ENCODE data around the gene LZTS2.

The LZTS2 gene

DNA sequence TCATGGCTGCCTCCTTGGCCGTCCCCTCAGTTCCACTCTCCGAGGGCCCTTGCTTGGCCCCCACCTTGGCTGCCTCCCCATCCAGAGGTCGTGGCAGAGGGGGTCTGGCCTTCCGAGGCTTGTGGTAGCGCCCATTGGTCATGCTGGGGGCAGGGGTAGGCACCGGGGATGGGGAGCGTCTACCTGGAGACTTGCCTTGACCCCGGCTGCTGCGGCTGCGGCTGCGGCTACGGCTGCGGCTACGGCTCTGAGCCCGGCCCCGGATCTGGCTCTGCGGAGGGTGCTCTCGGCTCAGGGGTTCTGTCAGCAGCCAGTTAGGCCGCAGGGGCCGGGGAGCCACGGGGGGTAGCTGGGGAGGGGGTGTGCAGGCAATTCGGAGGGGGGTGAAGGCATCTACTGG, 10.7 kb downstream of the LZTS2 start:
- H3K9me3 ChIP-seq (ENCODE audit: low read depth, low read length): no peaks in the 10 kb centered on the region
- no peaks in the 10 kb centered on the region; the same call in 1 of the 2 replicates for H3K36me3 ChIP-seq (ENCODE audit: insufficient read depth, low read length)
- TF ChIP-seq POLR2AphosphoS5 (IDR thresholded peaks at IDR 0.05; ENCODE audit: borderline replicate concordance, low read depth, low read length) (no peak), FOXP2 (optimal IDR thresholded peaks at IDR 0.05; ENCODE audit: control extremely low read depth, extremely low read length, insufficient read depth) (no peak), EZH2 (IDR thresholded peaks at IDR 0.05) (no peak)
- H3K4me3 ChIP-seq: no peak overlapping the region
- H3K27ac ChIP-seq: no peak overlapping the region
- H3K9ac ChIP-seq (ENCODE audit: insufficient read length): no peak overlapping the region
- no peak for DNase-seq (ENCODE audit: low read depth, low spot score)

DNA sequence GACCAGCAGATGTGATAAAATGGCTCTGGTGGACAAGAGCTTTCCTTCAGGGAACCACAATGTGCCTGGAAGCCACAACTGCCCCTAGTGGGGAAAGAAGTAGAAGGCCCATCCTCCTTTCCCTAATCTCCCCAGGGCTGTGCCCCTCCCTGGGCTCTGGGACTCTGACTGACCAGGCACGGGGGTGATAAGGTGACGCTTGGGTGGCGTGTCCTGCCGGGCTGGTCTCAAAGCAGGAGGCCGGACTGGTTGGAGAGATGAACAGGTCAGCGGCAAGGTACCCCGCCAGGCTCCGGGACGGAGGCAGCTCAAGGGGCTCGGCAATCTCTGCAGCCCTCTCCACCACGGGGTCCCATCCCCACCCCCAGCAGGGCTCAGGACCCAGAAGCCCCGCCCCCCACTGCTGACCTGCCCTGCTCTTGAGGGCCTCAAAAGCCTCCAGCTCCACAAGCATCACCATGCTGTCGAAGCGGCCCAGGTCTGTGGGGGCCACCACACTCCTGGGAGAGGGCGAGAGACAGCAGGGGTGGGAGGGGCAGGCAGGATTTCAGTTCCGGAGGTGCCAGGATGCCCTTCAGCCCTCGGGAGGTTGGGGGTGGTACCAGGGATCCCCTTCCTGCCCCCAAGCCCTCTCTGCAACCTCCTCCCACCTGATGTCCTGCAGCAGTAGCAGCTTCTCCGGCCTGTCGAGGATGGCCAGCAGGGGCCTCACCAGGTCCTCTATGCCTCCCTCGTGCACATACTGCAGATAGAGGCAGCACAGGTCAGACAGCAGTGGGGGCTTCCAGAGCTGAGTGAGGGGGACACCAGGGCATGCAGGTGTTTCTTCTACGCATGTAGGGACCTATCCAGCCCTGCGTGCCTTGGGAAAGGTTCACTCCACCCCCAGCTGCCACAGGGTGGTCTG, 12.2 kb downstream of the LZTS2 start:
- Histone ChIP-seq H3K27ac (no peak overlapping the region), H3K4me3 (no peak overlapping the region), H3K9ac (ENCODE audit: insufficient read length) (no peak overlapping the region), H3K36me3 (ENCODE audit: insufficient read depth, low read length) (no peaks in the 10 kb centered on the region), H3K9me3 (ENCODE audit: low read depth, low read length) (no peaks in the 10 kb centered on the region)
- no peak for TF ChIP-seq EZH2 (IDR thresholded peaks at IDR 0.05)
- DNase-seq (ENCODE audit: low read depth, low spot score): no peak

DNA sequence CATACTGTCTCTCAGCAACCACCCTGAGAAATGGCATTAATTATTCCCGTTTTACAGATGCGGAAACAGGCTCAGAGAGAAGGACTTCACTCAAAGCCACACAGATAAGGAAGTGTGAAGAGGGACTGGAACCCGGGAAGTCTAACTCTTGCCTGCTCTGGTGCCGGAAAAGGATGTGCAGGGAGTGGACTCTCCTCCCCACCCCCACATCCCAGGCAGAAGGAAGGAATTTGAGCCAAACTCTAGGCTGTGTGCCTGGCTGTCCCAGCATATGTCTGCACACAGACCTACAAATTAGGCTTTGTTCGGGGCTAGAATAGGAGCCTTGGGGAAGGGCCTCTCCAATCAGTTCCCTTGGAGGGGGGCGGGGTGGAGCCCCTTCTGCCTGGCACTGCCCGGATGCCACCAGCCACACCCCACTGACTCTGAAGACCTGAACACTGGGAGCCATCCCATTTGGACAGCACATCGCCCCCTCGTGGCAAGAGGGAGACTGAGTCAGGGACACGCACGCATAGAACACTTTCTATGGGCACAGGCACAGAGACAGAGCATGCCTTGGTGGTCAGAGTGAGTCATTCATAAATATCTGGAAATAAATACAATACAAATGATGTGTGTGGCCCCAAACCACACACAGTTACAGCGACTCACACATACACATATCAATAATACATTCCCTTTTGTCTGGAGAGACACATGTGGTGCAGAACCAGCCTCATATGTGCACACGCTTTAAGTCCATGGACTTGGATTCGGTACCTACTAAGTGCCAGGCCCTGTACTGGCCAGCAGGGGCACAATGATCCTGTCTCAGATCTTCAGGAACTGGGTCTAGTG, 13.1 kb downstream of the LZTS2 start:
- no peak overlapping the region for H3K27ac ChIP-seq
- TF ChIP-seq POLR2AphosphoS5 (IDR thresholded peaks at IDR 0.05; ENCODE audit: borderline replicate concordance, low read depth, low read length) (no peak), FOXP2 (optimal IDR thresholded peaks at IDR 0.05; ENCODE audit: control extremely low read depth, extremely low read length, insufficient read depth) (no peak), EZH2 (IDR thresholded peaks at IDR 0.05) (no peak)

DNA sequence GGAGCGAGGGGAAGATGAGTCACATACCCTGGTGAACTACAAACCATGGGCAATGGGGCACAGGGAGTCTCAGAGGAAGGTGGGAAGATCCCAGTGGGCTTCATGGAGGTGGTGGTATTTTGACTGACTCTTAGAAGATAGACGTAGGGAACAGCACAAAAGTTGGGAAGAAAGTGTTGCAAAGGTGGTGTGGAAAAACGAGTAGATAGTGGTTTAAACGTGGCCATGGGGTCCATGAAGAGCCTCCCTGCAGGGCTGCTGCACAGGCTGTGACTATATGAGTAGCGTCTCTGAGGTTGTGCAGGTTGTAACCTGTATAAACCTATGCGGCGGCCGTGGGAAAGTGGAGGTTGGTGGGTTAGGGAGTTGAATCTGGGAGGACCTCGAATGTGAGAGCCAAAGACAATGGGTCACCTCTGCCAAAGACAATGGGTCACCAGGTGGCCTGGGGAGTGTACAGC, 13.8 kb downstream of the LZTS2 start:
- Histone ChIP-seq H3K4me3 (no peak overlapping the region), H3K9ac (ENCODE audit: insufficient read length) (no peak overlapping the region), H3K9me3 (ENCODE audit: low read depth, low read length) (no peaks in the 10 kb centered on the region), H3K27ac (no peak overlapping the region), H3K36me3 (ENCODE audit: insufficient read depth, low read length) (no peaks in the 10 kb centered on the region)
- TF ChIP-seq EZH2 (IDR thresholded peaks at IDR 0.05) (no peak), FOXP2 (optimal IDR thresholded peaks at IDR 0.05; ENCODE audit: control extremely low read depth, extremely low read length, insufficient read depth) (no peak), POLR2AphosphoS5 (IDR thresholded peaks at IDR 0.05; ENCODE audit: borderline replicate concordance, low read depth, low read length) (no peak)
- no peak for DNase-seq (ENCODE audit: low read depth, low spot score)

More for the DNA sequence above, 13.1 kb downstream of the LZTS2 start:
- Histone ChIP-seq H3K4me3 (no peak overlapping the region), H3K9me3 (ENCODE audit: low read depth, low read length) (no peaks in the 10 kb centered on the region), H3K9ac (ENCODE audit: insufficient read length) (no peak overlapping the region), H3K36me3 (ENCODE audit: insufficient read depth, low read length) (no peaks in the 10 kb centered on the region)
- no peak for DNase-seq (ENCODE audit: low read depth, low spot score)

DNA sequence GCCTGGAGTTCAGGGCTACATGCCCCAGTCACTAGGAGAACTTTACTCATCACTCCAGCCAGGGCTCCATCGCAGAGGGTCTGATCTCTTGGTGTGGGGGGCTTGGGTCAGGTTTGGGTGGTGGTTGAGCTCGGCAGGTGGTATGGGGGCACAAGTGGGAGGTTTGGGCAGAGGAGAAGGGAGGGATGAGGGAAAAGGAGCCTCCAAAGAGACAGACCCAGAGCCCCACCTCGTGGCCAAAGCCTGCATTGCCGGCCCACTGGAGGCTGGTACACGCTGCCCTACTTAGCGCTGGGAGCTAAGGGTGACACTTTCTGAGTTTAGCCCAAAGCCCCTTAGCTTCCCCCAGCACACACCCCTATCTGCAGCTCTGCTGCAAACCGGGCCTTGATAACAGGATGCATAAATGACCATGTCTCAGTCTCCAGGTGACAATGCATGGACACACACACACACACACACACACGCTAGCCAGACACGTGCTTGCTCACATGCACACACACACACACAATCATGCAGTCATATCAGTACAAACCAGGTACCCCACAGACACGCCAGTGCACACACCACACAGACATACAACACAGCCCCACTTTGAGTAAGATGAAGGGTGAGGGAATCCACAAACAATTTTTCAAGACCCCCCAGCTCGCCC, 14.7 kb downstream of the LZTS2 start:
- DNase-seq (ENCODE audit: low read depth, low spot score): no peak
- TF ChIP-seq POLR2AphosphoS5 (IDR thresholded peaks at IDR 0.05; ENCODE audit: borderline replicate concordance, low read depth, low read length) (no peak), FOXP2 (optimal IDR thresholded peaks at IDR 0.05; ENCODE audit: control extremely low read depth, extremely low read length, insufficient read depth) (no peak), EZH2 (IDR thresholded peaks at IDR 0.05) (no peak)
- Histone ChIP-seq H3K4me3 (no peak overlapping the region), H3K9ac (ENCODE audit: insufficient read length) (no peak overlapping the region), H3K36me3 (ENCODE audit: insufficient read depth, low read length) (no peaks in the 10 kb centered on the region), H3K27ac (no peak overlapping the region), H3K9me3 (ENCODE audit: low read depth, low read length) (no peaks in the 10 kb centered on the region)

DNA sequence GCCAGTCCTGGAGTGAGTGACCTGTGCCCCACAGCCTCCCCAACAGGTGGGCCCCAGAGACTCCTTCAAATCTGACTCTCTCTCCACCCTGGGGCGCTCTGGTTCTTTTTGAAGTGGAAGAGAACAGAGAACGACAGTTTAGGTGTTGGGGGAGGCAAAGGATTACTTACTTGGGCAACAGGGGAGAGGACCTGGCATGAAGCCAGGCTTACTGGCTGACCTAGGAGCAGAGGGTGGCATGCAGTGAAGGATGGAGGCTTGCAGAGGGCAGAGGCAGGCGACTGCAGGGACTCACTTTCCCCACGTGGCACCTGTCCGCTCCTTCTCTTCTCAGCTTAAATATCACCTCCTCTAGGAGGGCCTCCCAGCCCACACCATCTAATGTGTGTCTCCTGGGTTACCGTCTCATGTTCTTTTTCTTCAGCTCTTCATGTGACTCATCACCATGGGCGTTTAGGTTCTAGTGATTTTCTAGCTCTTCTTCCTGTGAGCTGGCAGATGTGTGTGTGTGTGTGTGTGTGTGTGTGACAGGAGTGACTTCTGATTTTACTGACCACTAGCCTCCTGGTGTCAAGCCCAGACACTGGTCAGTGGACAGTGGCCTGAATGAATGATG, 15.5 kb downstream of the LZTS2 start:
- no peak for DNase-seq (ENCODE audit: low read depth, low spot score)
- H3K4me3 ChIP-seq: no peak overlapping the region
- H3K27ac ChIP-seq: no peak overlapping the region
- TF ChIP-seq POLR2AphosphoS5 (IDR thresholded peaks at IDR 0.05; ENCODE audit: borderline replicate concordance, low read depth, low read length) (no peak), EZH2 (IDR thresholded peaks at IDR 0.05) (no peak), FOXP2 (optimal IDR thresholded peaks at IDR 0.05; ENCODE audit: control extremely low read depth, extremely low read length, insufficient read depth) (no peak)
- H3K36me3 ChIP-seq (ENCODE audit: insufficient read depth, low read length): no peaks in the 10 kb centered on the region
- H3K9ac ChIP-seq (ENCODE audit: insufficient read length): no peak overlapping the region
- no peaks in the 10 kb centered on the region for H3K9me3 ChIP-seq (ENCODE audit: low read depth, low read length)

DNA sequence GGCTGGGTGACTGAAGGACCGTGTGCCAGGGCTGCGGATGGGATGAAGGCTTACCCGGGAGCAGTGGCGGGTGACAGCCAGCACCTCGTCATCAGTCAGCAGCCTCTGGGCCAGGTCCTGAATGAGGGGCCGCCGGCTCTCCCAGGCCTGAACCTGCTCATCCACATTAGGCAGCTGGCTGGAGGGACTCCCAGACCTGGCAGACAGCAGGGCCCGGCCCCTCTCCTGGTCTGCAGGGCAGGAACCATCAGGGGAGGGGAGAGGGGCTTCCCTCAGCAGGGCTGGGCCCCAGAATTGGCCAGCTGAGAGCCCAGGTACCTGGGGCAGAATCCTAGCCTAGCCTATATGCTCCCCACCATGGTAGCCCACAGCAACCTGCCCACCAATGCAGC, 16.0 kb downstream of the LZTS2 start:
- DNase-seq (ENCODE audit: low read depth, low spot score): no peak
- H3K27ac ChIP-seq: no peak overlapping the region
- no peaks in the 10 kb centered on the region for H3K36me3 ChIP-seq (ENCODE audit: insufficient read depth, low read length)
- TF ChIP-seq FOXP2 (optimal IDR thresholded peaks at IDR 0.05; ENCODE audit: control extremely low read depth, extremely low read length, insufficient read depth) (no peak), POLR2AphosphoS5 (IDR thresholded peaks at IDR 0.05; ENCODE audit: borderline replicate concordance, low read depth, low read length) (no peak)
- no peaks in the 10 kb centered on the region for H3K9me3 ChIP-seq (ENCODE audit: low read depth, low read length)
- H3K4me3 ChIP-seq: no peak overlapping the region
- no peak overlapping the region for H3K9ac ChIP-seq (ENCODE audit: insufficient read length)

DNA sequence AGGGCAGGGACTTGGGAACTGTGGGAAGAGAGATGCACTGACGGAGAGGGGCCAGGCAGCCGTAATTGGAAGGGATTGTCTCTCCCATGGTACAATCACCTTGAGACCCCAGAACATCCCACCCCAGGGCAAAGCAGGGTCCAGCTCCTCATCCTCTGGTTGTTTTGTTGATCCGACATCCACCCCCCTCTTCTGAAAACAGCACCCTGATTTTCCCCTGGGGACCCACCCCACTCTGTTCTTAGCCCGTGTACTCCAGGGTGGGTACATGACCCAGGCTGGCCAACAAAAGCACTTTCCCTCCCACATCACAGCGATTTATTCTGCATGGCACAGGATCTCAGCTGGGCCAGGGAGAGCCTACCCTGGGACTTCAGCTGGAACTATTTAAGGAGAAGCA, 17.2 kb downstream of the LZTS2 start:
- TF ChIP-seq POLR2AphosphoS5 (IDR thresholded peaks at IDR 0.05; ENCODE audit: borderline replicate concordance, low read depth, low read length) (no peak), FOXP2 (optimal IDR thresholded peaks at IDR 0.05; ENCODE audit: control extremely low read depth, extremely low read length, insufficient read depth) (no peak), EZH2 (IDR thresholded peaks at IDR 0.05) (no peak)
- Histone ChIP-seq H3K9ac (ENCODE audit: insufficient read length) (no peak overlapping the region), H3K9me3 (ENCODE audit: low read depth, low read length) (no peaks in the 10 kb centered on the region), H3K27ac (no peak overlapping the region), H3K4me3 (no peak overlapping the region), H3K36me3 (ENCODE audit: insufficient read depth, low read length) (no peaks in the 10 kb centered on the region)
- DNase-seq (ENCODE audit: low read depth, low spot score): no peak
